HG03135 (cell line): ENCODE measurements around the gene IQCH.

Experiments used
- ATAC-seq: cut with Tn5 transposase; IDR thresholded peaks from one replicate; pipeline ENCODE4 v1.9.1; 2021; ENCODE audit warnings: mild to moderate bottlenecking, moderate library complexity; ENCODE audit not compliant: unreplicated experiment

The IQCH gene

DNA sequence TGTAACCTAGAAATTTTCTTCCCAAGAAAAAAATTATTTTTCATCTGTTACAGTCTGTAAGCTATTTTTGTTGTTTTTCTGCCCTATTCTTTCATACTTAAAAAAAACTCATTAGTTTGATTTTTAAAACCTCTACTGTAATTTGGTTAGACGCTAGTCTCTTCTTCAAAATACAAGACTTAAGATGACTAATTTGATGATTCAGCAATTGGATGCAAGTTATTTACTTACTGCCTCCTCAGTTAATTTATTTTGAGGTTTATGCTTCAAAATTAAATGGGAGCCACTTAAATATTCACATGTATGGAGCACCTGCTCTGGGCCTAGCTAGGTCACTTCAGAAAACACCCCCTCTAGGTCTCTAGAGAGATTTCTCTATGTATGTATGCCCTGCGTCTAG, 132.4 kb downstream of the IQCH start:
- no peak for ATAC-seq

DNA sequence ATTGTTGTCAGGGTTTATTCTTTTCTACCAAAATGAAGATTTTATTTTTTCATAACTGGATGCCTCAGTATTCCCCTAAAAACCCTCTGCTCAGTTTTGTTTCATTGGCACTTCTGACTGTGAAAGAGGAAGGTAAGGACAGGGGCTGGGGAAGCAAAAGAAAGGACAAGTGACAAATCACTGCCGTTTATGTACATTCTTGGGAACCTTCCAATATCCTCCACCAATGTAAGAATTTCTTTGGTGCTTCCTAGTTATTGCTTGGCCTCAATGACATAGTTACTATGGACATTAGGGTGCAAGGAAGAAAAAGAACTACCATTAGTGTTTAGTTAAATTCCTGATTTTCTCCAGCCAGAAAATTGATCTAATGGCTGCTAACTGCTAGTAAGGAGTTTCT, 135.4 kb downstream of the IQCH start:
- ATAC-seq: no peak

DNA sequence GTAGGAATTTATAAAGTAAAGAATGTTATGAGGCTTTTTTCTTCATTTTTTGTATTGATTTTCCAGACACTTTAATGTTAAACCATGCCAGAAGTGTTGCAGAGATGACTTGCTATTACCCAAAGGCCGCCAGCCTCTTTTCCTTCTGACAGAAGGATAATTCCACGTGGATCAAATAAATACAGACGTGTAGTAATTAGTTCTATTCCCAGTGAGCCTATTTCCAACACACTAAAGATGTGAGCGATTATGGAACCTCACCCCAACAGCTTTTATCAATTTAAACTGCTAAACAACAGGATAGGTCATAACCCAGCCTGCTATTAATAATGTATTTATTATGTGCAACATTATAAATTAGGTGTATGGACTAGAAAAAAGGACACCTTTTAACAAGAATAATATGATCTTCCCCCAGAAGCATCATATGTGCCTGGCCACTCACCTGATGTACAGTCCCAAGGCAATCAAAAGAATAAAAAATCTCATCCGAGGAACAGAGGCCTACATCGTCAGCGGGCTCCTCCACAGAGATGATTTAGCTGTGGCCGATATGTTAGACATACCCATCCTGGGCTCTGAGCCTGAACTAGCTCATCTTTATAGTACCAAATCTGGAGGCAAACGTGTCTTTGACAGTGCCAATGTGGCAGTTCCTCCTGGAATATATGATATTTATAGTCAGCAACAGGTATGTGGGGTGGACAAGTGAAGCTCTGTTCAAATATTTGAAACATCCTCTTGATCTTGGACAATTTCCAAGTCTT, 140.5 kb downstream of the IQCH start:
- no peak for ATAC-seq

DNA sequence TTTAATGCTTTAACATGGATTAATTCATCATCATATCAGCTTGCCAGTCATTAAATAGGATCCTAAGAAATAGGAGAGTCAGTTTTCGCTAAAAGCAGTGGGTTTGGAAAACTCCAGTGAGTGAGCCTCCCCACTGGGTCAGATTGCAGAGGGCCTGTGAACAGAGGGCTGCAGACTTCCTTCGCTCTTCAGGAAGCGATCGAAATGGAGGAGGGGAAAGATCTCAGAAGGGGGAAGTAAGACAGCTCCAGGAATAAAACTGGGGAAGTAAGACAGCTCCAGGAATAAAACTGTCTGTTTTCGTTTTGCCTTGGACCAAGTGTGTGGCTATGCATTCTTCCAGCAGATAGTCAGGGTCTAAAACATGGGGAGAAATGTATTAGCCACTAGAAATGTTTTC, 141.5 kb downstream of the IQCH start:
- ATAC-seq: no peak

DNA sequence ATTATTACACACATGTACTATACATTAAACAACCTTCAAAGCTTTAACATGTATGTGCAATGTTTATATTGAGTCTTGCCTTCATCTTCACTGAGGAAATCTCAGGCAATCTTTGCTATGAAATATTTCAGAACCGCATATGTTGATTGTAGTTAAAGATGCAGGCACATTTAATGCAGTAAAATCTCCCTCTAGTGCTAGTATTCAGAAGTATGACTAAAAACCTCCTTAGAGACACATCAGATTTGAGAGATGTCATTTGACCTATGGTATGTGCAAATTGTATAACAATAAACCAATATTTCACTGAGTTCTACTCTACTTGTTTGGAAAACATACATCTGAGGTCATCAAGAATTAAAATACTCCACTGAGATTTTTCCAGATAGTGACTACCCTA, 142.6 kb downstream of the IQCH start:
- no peak for ATAC-seq

- no peak for ATAC-seq
Measured at GRCh38 chr15:67399925-67400324, 145.3 kb downstream of the IQCH start.

GRCh38 chr15:67400890-67401289, 146.3 kb downstream of the IQCH start:
- ATAC-seq: no peak

- no peak for ATAC-seq
Measured at GRCh38 chr15:67401336-67401735, 146.8 kb downstream of the IQCH start.

- no peak for ATAC-seq
Measured at GRCh38 chr15:67403428-67404154, 149.0 kb downstream of the IQCH start.

DNA sequence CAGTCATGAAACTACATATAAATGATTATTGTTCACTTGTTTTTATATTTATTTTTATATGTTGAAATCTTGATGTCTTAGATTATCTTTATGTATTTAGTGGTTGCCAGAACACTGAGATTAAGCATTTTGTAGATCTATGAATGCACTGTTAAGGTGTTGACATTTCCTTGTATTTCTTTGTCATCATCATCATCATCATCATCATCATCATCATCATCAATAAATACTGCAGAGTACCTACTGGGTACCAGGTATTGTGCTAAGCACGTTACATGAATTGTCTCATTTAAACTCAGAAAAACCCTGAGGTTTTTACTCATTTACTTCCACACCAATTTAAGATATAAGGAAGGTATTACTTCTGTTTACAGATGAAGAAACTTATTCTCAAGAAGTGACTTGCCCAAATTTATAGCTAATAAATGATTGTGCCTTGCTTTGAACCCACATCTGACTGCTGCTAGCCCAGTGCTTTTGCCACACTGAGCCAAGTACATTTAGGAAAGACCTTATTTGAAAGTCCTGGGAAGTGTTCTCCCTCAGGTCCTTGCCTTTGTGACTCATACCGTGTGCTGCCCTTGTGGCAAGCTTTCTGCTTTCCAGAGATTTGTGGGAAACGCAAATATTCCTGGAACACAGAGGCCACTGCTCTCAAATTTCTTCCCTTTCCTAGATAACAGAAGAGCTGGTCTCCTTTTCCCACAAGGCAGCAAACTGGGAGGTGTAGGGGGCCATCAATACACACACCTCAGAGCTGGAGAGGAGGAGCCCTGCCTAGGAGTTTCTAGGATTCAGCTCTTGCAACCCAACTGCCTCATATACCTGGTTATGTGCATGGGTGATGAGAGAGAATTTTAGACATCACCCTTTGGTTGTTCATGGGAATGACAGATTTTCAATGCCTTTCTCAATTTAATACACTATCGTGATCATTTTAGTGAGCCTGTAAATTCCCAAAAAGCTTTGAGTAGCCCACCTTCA, 150.9 kb downstream of the IQCH start:
- ATAC-seq: no peak

DNA sequence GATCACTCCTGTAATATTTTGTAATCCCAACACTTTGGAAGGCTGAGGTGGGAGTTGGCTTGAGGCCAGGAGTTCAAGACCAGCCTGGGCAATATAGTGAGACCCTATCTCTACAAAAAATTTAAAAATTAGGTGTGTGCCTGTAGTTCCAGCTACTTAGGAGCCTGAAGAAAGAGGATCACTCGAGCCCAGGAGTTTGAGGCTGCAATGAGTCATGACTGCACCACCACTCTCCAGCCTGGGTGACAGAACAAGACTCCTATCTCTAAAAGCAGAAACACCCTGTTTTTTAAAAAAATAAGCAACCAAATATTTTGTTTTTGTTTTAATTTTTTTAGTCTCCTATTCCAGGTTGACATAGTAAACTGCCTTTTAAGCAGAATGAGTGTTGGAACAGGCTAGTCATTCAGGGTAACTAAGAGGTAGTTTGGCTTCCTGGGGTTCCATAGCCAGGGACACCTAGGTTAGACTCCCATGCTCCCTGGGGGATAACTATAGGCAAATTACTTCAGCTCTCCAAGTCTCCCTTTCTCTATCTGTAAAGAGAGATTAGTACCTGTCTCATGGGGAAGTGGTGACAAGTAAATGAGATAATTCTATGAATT, 151.8 kb downstream of the IQCH start:
- ATAC-seq: no peak

- ATAC-seq: no peak
Measured at GRCh38 chr15:67407786-67408185, 153.2 kb downstream of the IQCH start.

GRCh38 chr15:67409175-67409574, 154.6 kb downstream of the IQCH start:
- ATAC-seq: no peak

DNA sequence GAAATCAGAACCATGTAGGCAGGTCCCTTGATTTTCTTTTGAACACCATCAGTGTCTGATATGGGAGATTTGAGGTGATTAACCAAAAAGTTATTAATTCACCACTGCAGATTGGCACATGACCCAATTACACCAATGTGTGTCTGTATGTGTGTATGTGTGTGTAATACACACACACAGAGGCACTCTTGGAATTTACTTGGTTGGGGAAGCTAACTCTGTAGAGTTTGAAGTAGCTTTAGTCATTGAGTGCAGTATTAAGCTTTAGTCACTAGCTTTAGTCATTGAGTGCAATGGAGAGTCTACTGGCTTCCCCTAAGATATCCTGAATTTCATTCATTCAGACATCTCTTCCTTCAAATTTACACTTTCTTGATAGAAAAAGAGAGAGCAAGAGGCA, 156.9 kb downstream of the IQCH start:
- no peak for ATAC-seq

DNA sequence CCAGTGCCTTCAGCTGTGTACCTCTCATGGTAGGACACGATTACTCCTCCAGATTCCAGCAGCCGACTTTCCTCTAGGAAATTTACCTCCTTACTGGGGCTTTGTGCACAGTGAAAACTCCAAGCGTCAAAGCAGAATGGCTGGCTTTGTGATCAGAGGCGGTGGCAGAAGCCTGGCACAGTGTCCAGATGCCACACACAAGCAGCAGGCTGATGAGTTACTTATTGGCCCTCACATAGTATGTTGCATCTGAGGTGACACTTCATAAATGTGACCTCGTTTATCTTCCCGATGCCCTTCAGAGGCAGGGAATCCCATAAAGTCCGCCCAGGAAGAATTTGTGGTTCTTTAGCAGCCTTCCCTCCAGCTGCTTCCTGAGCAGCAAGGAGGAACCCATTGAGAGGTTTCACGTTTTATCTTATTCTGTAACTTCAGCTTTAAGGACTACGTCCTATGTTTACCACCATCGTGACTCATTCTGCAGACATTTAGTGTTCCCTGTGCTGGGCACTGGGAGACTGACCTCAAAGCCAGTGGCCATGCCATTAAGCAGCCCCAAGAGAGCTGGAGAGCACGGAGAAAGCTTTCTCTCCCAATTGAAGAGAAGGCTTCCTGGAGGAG, 159.3 kb downstream of the IQCH start:
- ATAC-seq: no peak

GRCh38 chr15:67415181-67415580, 160.6 kb downstream of the IQCH start:
- no peak for ATAC-seq

GRCh38 chr15:67416891-67417290, 162.3 kb downstream of the IQCH start:
- no peak for ATAC-seq

- no peak for ATAC-seq
Measured at GRCh38 chr15:67419705-67420104, 165.1 kb downstream of the IQCH start.

DNA sequence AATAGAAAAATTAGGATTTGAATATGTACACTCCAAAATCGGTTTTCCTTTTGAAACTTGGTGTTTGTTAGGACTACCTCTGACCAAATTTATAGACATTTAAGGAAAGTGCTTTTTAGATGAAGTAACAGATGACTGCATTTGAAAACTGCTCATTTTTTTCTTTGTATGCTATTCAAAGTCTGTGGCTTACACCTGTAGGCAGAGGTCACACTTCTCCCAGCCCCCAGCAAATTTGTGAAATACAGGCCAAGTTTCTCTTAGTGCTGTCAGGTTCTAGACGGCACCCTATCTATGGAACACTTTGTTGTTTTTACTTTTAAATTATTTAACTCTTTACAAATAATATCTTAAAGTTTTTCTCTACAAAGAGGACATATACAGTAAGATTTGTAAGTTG, 165.6 kb downstream of the IQCH start:
- ATAC-seq: no peak

DNA sequence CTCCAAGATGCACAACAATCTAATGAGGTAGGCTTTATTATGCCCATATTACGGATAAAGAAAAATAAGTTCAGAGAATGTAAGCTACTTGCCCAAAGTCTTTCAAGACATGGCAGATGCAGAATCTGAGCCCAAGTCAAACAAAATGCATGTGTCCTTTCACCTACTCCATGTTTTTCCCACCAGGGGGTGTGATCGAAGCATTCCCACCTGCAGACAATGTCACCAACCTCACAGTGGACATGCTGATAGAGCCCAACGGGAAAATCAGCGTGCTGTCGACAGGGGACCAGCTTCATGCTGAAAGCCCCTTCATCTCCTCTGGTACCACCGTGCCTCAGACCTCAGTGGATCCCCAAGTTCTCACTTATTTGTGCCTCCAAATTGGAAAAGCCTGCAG, 166.5 kb downstream of the IQCH start:
- ATAC-seq: no peak

- no peak for ATAC-seq
Measured at GRCh38 chr15:67422296-67422695, 167.7 kb downstream of the IQCH start.
